Neural cell (in vitro differentiated cells): ENCODE results near the gene OR8A1. TPM values are rescaled to one million over a fixed set of nuclear protein-coding genes. Genes with fewer than 3 reads are reported as not detected.
A peak's percentile ranks its signal among the peaks of the same experiment; 100 is the strongest.

Experiments
- H2AFZ ChIP-seq: fragments of 200-600, 300-800 bp; sonication (generic), shearing (Covaris generic); 2 replicates; pipeline ENCODE4 v1.6.0; 2014; ENCODE audit warnings: low read depth, mild to moderate bottlenecking, antibody characterized with exemption, low read length, moderate library complexity
- H3F3A ChIP-seq: fragments of 200-600 bp; shearing (Covaris generic); 2 replicates; pipeline ENCODE4 v1.6.1; 2016; ENCODE audit warnings: mild to moderate bottlenecking, moderate library complexity, mixed read lengths, antibody characterized with exemption, low read length; ENCODE audit not compliant: insufficient read depth, poor library complexity, severe bottlenecking
- H3K27ac ChIP-seq: fragments of 200-600, 300-800 bp; sonication (generic), shearing (Covaris generic); 2 replicates; pipeline ENCODE4 v1.5.1; 2014; ENCODE audit warnings: mild to moderate bottlenecking, low read length, moderate library complexity
- H3K27me3 ChIP-seq: fragments of 300-800, 200-600 bp; sonication (generic), shearing (Covaris generic); 2 replicates; pipeline ENCODE4 v1.6.0; 2014; ENCODE audit warnings: mild to moderate bottlenecking, low read depth, low read length, moderate library complexity; ENCODE audit not compliant: insufficient read depth
- H3K36me3 ChIP-seq: fragments of 300-800, 200-600 bp; sonication (generic), shearing (Covaris generic); 2 replicates; pipeline ENCODE4 v1.5.1; 2014; ENCODE audit warnings: mild to moderate bottlenecking, antibody characterized with exemption, low read length, moderate library complexity; ENCODE audit not compliant: insufficient read depth
- H3K4me2 ChIP-seq: fragments of 300-800, 200-600 bp; sonication (generic), shearing (Covaris generic); 2 replicates; pipeline ENCODE4 v1.6.0; 2014; ENCODE audit warnings: mild to moderate bottlenecking, low read length
- H3K4me3 ChIP-seq: fragments of 300-800, 200-600 bp; sonication (generic), shearing (Covaris generic); 2 replicates; pipeline ENCODE4 v1.5.1; 2014; ENCODE audit warnings: mild to moderate bottlenecking, low read length, moderate library complexity
- H3K79me2 ChIP-seq: fragments of 200-600 bp; shearing (Covaris generic); replicated peaks from 2 replicates; pipeline ENCODE4 v1.6.0; 2014; ENCODE audit warnings: mild to moderate bottlenecking, low read length, moderate library complexity; ENCODE audit not compliant: insufficient read depth
- H3K9ac ChIP-seq: fragments of 300-800, 200-600 bp; sonication (generic), shearing (Covaris generic); 2 replicates; pipeline ENCODE4 v1.6.1; 2016; ENCODE audit warnings: mild to moderate bottlenecking, low read length, mixed read lengths
- H3K9me2 ChIP-seq: fragments of 200-600 bp; shearing (Covaris generic); 2 replicates; pipeline ENCODE4 v1.6.1; 2016; ENCODE audit warnings: mild to moderate bottlenecking, low read length, mixed read lengths; ENCODE audit not compliant: insufficient read depth
- H3K9me3 ChIP-seq: fragments of 200-600, 300-800 bp; sonication (generic), shearing (Covaris generic); 2 replicates; pipeline ENCODE4 v1.6.1; 2016; ENCODE audit warnings: mild to moderate bottlenecking, mixed run types, low read length, moderate library complexity, mixed read lengths
- H4K20me1 ChIP-seq: fragments of 200-600 bp; shearing (Covaris generic); 2 replicates; pipeline ENCODE4 v1.6.1; 2016; ENCODE audit warnings: mild to moderate bottlenecking, mixed run types; ENCODE audit not compliant: insufficient read depth
- EP300 ChIP-seq: fragments of 450-650 bp; conservative IDR thresholded peaks from 2 replicates; pipeline ENCODE4 v1.6.1; 2014; ENCODE audit warnings: antibody characterized with exemption, mild to moderate bottlenecking, moderate library complexity; ENCODE audit not compliant: poor library complexity, severe bottlenecking
- EZH2 ChIP-seq: fragments of 200-600, 300-800 bp; shearing (Covaris generic), sonication (generic); IDR thresholded peaks from 2 replicates; pipeline ENCODE4 v1.6.1; 2014; ENCODE audit warnings: antibody characterized with exemption, low read length, borderline replicate concordance, mild to moderate bottlenecking; ENCODE audit not compliant: insufficient read depth, poor library complexity, severe bottlenecking
- MXI1 ChIP-seq: fragments of 450-650 bp; conservative IDR thresholded peaks from 2 replicates; pipeline ENCODE4 v1.6.1; 2014; ENCODE audit warnings: antibody characterized with exemption, mild to moderate bottlenecking; ENCODE audit not compliant: poor library complexity, severe bottlenecking
- POLR2AphosphoS5 ChIP-seq: IDR thresholded peaks from 2 replicates; pipeline ENCODE4 v1.6.1; 2012
- RAD21 ChIP-seq: fragments of 450-650 bp; conservative IDR thresholded peaks from 2 replicates; pipeline ENCODE4 v1.6.1; 2014; ENCODE audit warnings: antibody characterized with exemption, mild to moderate bottlenecking, moderate library complexity
- SMC3 ChIP-seq: fragments of 450-650 bp; conservative IDR thresholded peaks from 2 replicates; pipeline ENCODE4 v1.6.1; 2014; ENCODE audit warnings: antibody characterized with exemption, mild to moderate bottlenecking, moderate library complexity; ENCODE audit not compliant: poor library complexity
- TAF1 ChIP-seq: IDR thresholded peaks from 2 replicates; pipeline ENCODE4 v1.6.1; 2012; ENCODE audit warnings: low read depth
- polyA plus RNA-seq: library from polyadenylated mRNA; depleted of rRNA; stranded (reverse); fragments of >200 nt; gene quantifications from 2 replicates; pipeline ENCODE4 v1.2.3, GENCODE V29; 2014
- TF ChIP-seq, protein P1 (sequence below): IDR thresholded peaks from 2 replicates; pipeline ENCODE4 v1.6.1; 2012; ENCODE audit warnings: borderline replicate concordance
- TF ChIP-seq, protein P2 (sequence below): fragments of 450-650 bp; IDR thresholded peaks from 2 replicates; pipeline ENCODE4 v1.5.1; 2014; ENCODE audit warnings: antibody characterized with exemption, mild to moderate bottlenecking, moderate library complexity; ENCODE audit not compliant: poor library complexity, severe bottlenecking

The OR8A1 gene
- polyA plus RNA-seq, 1 donor from 2014 or later = not detected

- Histone ChIP-seq H3K27ac (no peak overlapping the region), H3K79me2 (no peaks in the 10 kb centered on the region), H3F3A (peaks cover 4% of the 10 kb centered on the region), H3K4me2 (no peak overlapping the region), H3K9ac (no peak overlapping the region), H3K9me3 (no peaks in the 10 kb centered on the region), H3K4me3 (no peak overlapping the region), H3K27me3 (no peaks in the 10 kb centered on the region), H3K36me3 (no peaks in the 10 kb centered on the region), H4K20me1 (no peaks in the 10 kb centered on the region), H2AFZ (no peak overlapping the region), H3K9me2 (no peaks in the 10 kb centered on the region)
- no peak for TF ChIP-seq MXI1
- no peak for TF ChIP-seq SMC3
- TF ChIP-seq, protein P1, sequence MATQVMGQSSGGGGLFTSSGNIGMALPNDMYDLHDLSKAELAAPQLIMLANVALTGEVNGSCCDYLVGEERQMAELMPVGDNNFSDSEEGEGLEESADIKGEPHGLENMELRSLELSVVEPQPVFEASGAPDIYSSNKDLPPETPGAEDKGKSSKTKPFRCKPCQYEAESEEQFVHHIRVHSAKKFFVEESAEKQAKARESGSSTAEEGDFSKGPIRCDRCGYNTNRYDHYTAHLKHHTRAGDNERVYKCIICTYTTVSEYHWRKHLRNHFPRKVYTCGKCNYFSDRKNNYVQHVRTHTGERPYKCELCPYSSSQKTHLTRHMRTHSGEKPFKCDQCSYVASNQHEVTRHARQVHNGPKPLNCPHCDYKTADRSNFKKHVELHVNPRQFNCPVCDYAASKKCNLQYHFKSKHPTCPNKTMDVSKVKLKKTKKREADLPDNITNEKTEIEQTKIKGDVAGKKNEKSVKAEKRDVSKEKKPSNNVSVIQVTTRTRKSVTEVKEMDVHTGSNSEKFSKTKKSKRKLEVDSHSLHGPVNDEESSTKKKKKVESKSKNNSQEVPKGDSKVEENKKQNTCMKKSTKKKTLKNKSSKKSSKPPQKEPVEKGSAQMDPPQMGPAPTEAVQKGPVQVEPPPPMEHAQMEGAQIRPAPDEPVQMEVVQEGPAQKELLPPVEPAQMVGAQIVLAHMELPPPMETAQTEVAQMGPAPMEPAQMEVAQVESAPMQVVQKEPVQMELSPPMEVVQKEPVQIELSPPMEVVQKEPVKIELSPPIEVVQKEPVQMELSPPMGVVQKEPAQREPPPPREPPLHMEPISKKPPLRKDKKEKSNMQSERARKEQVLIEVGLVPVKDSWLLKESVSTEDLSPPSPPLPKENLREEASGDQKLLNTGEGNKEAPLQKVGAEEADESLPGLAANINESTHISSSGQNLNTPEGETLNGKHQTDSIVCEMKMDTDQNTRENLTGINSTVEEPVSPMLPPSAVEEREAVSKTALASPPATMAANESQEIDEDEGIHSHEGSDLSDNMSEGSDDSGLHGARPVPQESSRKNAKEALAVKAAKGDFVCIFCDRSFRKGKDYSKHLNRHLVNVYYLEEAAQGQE = no peak
- TF ChIP-seq, protein P2, sequence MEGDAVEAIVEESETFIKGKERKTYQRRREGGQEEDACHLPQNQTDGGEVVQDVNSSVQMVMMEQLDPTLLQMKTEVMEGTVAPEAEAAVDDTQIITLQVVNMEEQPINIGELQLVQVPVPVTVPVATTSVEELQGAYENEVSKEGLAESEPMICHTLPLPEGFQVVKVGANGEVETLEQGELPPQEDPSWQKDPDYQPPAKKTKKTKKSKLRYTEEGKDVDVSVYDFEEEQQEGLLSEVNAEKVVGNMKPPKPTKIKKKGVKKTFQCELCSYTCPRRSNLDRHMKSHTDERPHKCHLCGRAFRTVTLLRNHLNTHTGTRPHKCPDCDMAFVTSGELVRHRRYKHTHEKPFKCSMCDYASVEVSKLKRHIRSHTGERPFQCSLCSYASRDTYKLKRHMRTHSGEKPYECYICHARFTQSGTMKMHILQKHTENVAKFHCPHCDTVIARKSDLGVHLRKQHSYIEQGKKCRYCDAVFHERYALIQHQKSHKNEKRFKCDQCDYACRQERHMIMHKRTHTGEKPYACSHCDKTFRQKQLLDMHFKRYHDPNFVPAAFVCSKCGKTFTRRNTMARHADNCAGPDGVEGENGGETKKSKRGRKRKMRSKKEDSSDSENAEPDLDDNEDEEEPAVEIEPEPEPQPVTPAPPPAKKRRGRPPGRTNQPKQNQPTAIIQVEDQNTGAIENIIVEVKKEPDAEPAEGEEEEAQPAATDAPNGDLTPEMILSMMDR = no peak
- no peak for TF ChIP-seq RAD21
- TF ChIP-seq EZH2 = no peak
- TF ChIP-seq EP300 = no peak
- TF ChIP-seq POLR2AphosphoS5 = no peak
- no peak for TF ChIP-seq TAF1
Measured at GRCh38 chr11:124597626-124598025, 27.8 kb downstream of the OR8A1 start.

- Histone ChIP-seq H3K4me3 (peak overlapping the region; percentile 21), H3K9ac (no peak overlapping the region), H3K36me3 (no peaks in the 10 kb centered on the region), H2AFZ (no peak overlapping the region), H3K79me2 (no peaks in the 10 kb centered on the region), H3K27ac (peak overlapping the region; percentile 90), H3K4me2 (peak overlapping the region; percentile 29), H4K20me1 (no peaks in the 10 kb centered on the region), H3K9me2 (no peaks in the 10 kb centered on the region), H3K27me3 (no peaks in the 10 kb centered on the region), H3K9me3 (no peaks in the 10 kb centered on the region), H3F3A (peaks cover 4% of the 10 kb centered on the region)
- TF ChIP-seq, protein P1 = peak; percentile 68
- no peak for TF ChIP-seq SMC3
- TF ChIP-seq MXI1 = no peak
- TF ChIP-seq POLR2AphosphoS5 = peak; percentile 43
- TF ChIP-seq RAD21 = no peak
- peak; percentile 86 for TF ChIP-seq EP300
Measured at GRCh38 chr11:124600621-124601320, 31.0 kb downstream of the OR8A1 start.
